Stimulated activated CD8-positive, alpha-beta memory T cell treated with anti-CD3 and anti-CD28 coated beads, Interleukin-2, amount 100 ng/mL, for 48 hours (primary cell): ENCODE measurements around the gene DNAJA1.
"Not testable (repeated sequence)": the region's sequence is repeated elsewhere in the genome, so short reads cannot be mapped to it uniquely, and the experiment has no call there.

Experiments
- DNase-seq, 2 donors: peaks; one replicate each; pipeline ENCODE4 v3.0.0-alpha.2; 2020; ENCODE audit warnings: low read depth in 2 of 2

The DNAJA1 gene

DNA sequence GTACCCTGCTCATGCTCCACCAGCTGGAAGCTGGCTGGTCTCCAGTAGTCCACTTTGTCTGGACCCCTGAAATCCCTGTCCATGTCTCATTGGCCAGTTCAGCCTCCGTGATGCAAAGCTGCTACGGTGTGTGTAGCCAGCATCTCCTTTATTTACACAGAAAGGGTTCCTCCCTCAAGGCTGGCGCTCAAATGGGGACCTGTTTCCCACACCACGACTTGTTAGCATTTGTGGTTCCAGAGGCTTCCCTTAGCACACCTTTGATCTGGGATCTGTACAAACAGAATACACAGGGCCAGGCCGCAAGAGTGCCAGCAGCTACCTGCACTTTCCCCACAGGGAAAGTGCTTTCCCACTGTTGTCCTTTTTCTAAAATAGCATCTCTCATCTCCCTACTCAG is 57.1 kb downstream of the DNAJA1 start:
- DNase-seq, result no peak

DNA sequence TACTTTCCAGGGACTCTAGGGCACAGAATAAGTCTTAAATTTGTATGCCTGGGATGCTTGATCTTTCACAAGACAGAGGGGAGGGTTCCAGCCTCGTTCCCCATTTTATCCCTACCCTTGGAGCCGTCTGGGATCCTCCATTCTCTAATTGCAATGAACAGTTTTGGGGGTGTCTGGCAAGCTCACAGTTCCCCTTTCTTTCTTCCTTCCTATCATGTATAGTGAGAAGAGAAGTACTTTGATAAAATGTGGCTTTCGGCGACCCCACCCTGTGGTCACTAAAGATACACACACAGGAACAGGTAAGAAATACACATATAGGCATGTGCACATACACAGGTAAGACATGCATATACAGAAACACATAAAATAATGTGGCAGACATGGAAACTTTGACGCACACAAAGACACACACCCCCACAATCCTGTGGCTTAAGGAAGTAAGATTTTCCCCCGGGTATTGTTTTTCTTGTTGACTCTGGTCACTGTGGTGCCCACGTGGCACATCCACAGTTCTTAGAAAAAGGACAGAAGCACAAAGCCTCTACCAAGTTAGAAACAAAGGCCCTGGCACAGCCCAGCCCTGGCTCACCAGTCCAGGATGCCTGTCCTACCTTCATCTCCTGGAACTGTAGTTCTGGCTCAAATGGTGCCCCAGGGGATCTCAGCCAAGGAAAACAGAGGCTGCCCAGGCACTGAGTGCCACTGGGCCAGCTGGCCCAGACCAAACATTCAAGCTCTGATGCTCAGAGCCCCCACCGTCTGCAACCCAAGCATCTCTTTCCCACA is 57.7 kb downstream of the DNAJA1 start:
- DNase-seq, result no peak

DNA sequence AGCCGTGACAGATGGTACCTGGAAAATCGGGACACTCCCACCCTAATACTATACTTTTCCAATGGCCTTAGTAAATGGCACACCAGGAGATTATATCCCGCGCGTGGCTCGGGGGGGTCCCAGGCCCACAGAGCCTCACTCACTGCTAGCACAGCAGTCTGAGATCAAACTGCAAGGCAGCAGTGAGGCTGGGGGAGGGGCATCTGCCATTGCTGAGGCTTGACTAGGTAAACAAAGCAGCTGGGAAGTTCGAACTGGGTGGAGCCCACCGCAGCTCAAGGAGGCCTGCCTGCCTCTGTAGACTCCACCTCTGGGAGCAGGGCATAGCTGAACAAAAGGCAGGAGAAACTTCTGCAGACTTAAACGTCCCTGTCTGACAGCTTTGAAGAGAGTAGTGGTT is 60.6 kb downstream of the DNAJA1 start:
- DNase-seq, result not testable (repeated sequence)
